GM12874 (cell line): Measurements from ENCODE around the gene C19orf73.
A peak's percentile ranks its signal among the peaks of the same experiment; 100 is the strongest.

Source experiments
- TF ChIP-seq, protein P1 (sequence below): IDR thresholded peaks from 2 replicates; pipeline ENCODE4 v1.5.1; 2011; ENCODE audit warnings: low read depth, mild to moderate bottlenecking, control low read depth, low read length, moderate library complexity; ENCODE audit not compliant: insufficient read depth

Gene C19orf73

GRCh38 chr19:49113762-49114629, 4.9 kb downstream of the C19orf73 start, which contains the start of gene LIN7B:
TSS of gene LIN7B (plus strand) at chr19:49114370. CDS start at chr19:49114405, 35 bp downstream.
- TF ChIP-seq, protein P1, sequence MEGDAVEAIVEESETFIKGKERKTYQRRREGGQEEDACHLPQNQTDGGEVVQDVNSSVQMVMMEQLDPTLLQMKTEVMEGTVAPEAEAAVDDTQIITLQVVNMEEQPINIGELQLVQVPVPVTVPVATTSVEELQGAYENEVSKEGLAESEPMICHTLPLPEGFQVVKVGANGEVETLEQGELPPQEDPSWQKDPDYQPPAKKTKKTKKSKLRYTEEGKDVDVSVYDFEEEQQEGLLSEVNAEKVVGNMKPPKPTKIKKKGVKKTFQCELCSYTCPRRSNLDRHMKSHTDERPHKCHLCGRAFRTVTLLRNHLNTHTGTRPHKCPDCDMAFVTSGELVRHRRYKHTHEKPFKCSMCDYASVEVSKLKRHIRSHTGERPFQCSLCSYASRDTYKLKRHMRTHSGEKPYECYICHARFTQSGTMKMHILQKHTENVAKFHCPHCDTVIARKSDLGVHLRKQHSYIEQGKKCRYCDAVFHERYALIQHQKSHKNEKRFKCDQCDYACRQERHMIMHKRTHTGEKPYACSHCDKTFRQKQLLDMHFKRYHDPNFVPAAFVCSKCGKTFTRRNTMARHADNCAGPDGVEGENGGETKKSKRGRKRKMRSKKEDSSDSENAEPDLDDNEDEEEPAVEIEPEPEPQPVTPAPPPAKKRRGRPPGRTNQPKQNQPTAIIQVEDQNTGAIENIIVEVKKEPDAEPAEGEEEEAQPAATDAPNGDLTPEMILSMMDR: peak; percentile 76

GRCh38 chr19:49111218-49111998, 7.5 kb downstream of the C19orf73 start:
- TF ChIP-seq, protein P1: no peak

GRCh38 chr19:49110567-49110966, 8.4 kb downstream of the C19orf73 start:
- TF ChIP-seq, protein P1: no peak

- TF ChIP-seq, protein P1: no peak
These were observed 9.2 kb downstream of the C19orf73 start for GRCh38 chr19:49109569-49110233.

- TF ChIP-seq, protein P1: no peak
These were observed 9.9 kb downstream of the C19orf73 start for GRCh38 chr19:49109051-49109450.

DNA sequence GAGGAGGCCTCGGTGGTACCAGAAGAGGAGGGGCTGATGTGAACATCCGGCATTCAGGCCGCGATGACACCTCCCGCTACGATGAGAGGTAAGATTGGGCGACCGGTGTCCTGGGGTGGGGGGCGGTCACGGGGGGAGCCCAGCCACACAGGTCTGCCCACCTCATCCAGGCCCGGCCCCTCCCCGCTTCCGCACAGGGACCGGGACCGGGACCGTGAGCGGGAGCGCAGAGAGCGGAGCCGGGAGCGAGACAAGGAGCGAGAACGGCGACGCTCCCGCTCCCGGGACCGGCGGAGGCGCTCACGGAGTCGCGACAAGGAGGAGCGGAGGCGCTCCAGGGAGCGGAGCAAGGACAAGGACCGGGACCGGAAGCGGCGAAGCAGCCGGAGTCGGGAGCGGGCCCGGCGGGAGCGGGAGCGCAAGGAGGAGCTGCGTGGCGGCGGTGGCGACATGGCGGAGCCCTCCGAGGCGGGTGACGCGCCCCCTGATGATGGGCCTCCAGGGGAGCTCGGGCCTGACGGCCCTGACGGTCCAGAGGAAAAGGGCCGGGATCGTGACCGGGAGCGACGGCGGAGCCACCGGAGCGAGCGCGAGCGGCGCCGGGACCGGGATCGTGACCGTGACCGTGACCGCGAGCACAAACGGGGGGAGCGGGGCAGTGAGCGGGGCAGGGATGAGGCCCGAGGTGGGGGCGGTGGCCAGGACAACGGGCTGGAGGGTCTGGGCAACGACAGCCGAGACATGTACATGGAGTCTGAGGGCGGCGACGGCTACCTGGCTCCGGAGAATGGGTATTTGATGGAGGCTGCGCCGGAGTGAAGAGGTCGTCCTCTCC, 11.1 kb downstream of the C19orf73 start:
- TF ChIP-seq, protein P1: no peak
